Stimulated activated CD8-positive, alpha-beta memory T cell treated with anti-CD3 and anti-CD28 coated beads, Interleukin-7, amount 100 ng/mL, for 24 hours (primary cell): ENCODE data around the gene EHMT1.
"Not testable (repeated sequence)": the region's sequence is repeated elsewhere in the genome, so short reads cannot be mapped to it uniquely, and the experiment has no call there.

Experiments
- DNase-seq: peaks from one replicate; pipeline ENCODE4 v3.0.0-alpha.2; 2020; ENCODE audit warnings: low read depth

EHMT1 gene

GRCh38 chr9:137720571-137721110 is 101.8 kb downstream of the EHMT1 start:
- no peak for DNase-seq

- no peak for DNase-seq
Measured at GRCh38 chr9:137721479-137721878, 102.7 kb downstream of the EHMT1 start.

GRCh38 chr9:137721899-137722298 is 103.1 kb downstream of the EHMT1 start:
- no peak for DNase-seq

- DNase-seq = no peak
Measured at GRCh38 chr9:137722481-137722880, 103.7 kb downstream of the EHMT1 start.

- not testable (repeated sequence) for DNase-seq
Measured at GRCh38 chr9:137723356-137723755, 104.6 kb downstream of the EHMT1 start.

GRCh38 chr9:137723783-137724445 is 105.1 kb downstream of the EHMT1 start:
- no peak for DNase-seq

- DNase-seq = no peak
Measured at GRCh38 chr9:137724818-137725240, 106.0 kb downstream of the EHMT1 start.

- DNase-seq = no peak
Measured at GRCh38 chr9:137725598-137725997, 106.8 kb downstream of the EHMT1 start.

- DNase-seq = not testable (repeated sequence)
Measured at GRCh38 chr9:137726336-137726735, 107.5 kb downstream of the EHMT1 start.

GRCh38 chr9:137726764-137727163 is 108.0 kb downstream of the EHMT1 start:
- no peak for DNase-seq

- DNase-seq = no peak
Measured at GRCh38 chr9:137727716-137728115, 108.9 kb downstream of the EHMT1 start.

GRCh38 chr9:137728444-137729311 is 109.9 kb downstream of the EHMT1 start:
- DNase-seq = no peak

- no peak for DNase-seq
Measured at GRCh38 chr9:137731216-137731946, 112.6 kb downstream of the EHMT1 start.

GRCh38 chr9:137731947-137732813 is 113.4 kb downstream of the EHMT1 start:
- no peak for DNase-seq

- no peak for DNase-seq
Measured at GRCh38 chr9:137733429-137733828, 114.6 kb downstream of the EHMT1 start.

- no peak for DNase-seq
Measured at GRCh38 chr9:137734181-137734580, 115.4 kb downstream of the EHMT1 start.

GRCh38 chr9:137738182-137738696 is 119.4 kb downstream of the EHMT1 start:
- DNase-seq = not testable (repeated sequence)

- DNase-seq = no peak
Measured at GRCh38 chr9:137738703-137739102, 119.9 kb downstream of the EHMT1 start.

GRCh38 chr9:137739371-137740309 is 120.8 kb downstream of the EHMT1 start:
- DNase-seq = no peak

- DNase-seq = no peak
Measured at GRCh38 chr9:137740312-137740711, 121.5 kb downstream of the EHMT1 start.
